Brain microvascular endothelial cell (primary cell): ENCODE measurements around the gene RIMBP2.

Experiments used
- DNase-seq: peaks from one replicate; pipeline ENCODE4 v3.0.0-alpha.2; 2020
- H3K27ac ChIP-seq: fragments of 250-450 bp; sonication (Bioruptor Pico); 2 replicates; pipeline ENCODE4 v1.5.1; 2020; ENCODE audit warnings: mild to moderate bottlenecking, moderate library complexity
- H3K27me3 ChIP-seq: fragments of 250-450 bp; sonication (Bioruptor Pico); replicated peaks from 2 replicates; pipeline ENCODE4 v1.5.1; 2020; ENCODE audit warnings: mild to moderate bottlenecking
- H3K36me3 ChIP-seq: fragments of 250-450 bp; sonication (Bioruptor Pico); replicated peaks from 2 replicates; pipeline ENCODE4 v1.5.1; 2020; ENCODE audit warnings: mild to moderate bottlenecking
- H3K4me3 ChIP-seq: 2 replicates; pipeline ENCODE4 v1.5.1; 2011; ENCODE audit warnings: low read depth, mild to moderate bottlenecking, control low read depth, low read length, moderate library complexity
- in situ Hi-C: cut with HindIII; loops from 2 replicates; pipeline ENCODE4 v1.10.0; 2017; ENCODE audit warnings: low sequenced_read_pairs, low pct_ligation_motif_present
- TF ChIP-seq, protein P1 (sequence below): IDR thresholded peaks from 2 replicates; pipeline ENCODE4 v1.5.1; 2011; ENCODE audit warnings: low read depth, mild to moderate bottlenecking, moderate library complexity, low read length, control low read depth, inconsistent platforms; ENCODE audit errors: missing control alignments

RIMBP2 gene

DNA sequence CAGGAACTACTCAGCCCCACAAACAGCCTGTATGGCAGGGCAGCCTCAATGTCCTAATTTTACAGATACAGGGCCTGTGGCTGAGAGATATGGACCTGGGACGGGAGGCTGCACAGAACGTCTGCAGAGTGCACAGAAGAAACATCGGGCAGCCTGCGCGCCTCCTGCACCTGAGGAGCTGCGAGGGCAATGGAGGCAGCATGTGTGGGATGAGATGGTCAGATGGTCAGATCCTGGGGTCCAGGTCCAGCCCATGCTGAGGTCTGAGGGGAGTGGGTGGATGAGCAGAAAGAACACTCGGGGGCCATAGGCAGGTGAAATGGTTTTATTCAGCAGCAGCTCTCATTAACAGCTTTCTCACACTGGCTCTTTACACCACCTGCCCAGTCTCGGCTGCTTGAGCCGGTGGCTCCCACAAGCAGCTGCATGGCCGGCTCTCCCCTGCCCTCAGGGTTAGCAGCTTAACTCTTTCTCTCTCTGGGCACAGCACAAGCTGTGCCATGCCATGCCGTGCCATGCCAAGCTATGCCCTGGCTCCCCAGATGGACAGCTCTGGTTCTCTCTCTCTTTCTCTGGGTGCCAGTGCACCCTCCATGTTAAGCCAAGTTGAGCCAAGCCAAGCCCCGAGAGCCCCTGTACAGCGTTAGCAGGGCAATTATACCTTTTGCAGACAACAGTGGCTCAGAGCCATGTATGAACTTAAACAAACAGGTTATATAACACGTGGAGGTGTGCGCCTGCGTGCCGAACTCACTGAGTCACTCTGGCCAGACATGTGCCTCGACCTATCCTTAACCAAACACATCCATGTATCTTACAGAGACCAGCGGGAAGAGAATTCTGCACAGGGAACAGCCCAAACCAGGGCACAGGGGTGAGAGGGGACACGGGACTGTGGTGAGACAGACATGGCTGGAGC lies 47.6 kb downstream of the RIMBP2 start:
- in situ Hi-C loops = no loop called here
- Histone ChIP-seq H3K36me3 (no peaks in the 10 kb centered on the region), H3K4me3 (no peak overlapping the region), H3K27ac (no peak overlapping the region), H3K27me3 (no peaks in the 10 kb centered on the region)
- no peak for DNase-seq
- TF ChIP-seq, protein P1, sequence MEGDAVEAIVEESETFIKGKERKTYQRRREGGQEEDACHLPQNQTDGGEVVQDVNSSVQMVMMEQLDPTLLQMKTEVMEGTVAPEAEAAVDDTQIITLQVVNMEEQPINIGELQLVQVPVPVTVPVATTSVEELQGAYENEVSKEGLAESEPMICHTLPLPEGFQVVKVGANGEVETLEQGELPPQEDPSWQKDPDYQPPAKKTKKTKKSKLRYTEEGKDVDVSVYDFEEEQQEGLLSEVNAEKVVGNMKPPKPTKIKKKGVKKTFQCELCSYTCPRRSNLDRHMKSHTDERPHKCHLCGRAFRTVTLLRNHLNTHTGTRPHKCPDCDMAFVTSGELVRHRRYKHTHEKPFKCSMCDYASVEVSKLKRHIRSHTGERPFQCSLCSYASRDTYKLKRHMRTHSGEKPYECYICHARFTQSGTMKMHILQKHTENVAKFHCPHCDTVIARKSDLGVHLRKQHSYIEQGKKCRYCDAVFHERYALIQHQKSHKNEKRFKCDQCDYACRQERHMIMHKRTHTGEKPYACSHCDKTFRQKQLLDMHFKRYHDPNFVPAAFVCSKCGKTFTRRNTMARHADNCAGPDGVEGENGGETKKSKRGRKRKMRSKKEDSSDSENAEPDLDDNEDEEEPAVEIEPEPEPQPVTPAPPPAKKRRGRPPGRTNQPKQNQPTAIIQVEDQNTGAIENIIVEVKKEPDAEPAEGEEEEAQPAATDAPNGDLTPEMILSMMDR = no peak

DNA sequence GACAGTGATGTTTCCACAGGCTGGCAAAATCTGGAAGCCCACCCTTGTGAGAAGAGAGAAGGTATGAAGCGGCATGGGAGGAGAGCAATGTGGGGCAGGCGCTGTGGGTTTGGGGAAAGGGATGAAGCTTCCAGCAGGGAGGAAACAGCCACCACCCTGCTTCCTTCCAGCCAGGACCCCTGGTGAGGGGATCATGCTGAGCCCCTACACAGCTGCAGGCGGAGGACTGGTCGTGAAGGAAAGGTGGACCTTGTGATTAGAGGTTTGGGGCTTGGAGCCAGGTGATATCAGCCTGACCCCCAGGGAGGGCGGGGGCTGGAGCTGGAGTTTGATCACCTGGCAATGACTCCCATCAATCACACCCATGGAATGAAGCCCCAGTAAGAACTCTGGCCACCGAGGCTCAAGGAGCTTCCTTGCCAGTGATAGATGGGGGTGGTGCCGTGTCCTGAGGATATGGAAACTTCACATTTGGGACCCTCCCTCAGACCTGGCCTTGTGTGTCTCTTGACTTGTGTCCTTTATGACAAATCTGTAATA lies 48.6 kb downstream of the RIMBP2 start:
- in situ Hi-C loops = no loop called here
- no peak for DNase-seq
- Histone ChIP-seq H3K27me3 (no peaks in the 10 kb centered on the region), H3K4me3 (no peak overlapping the region), H3K27ac (no peak overlapping the region), H3K36me3 (no peaks in the 10 kb centered on the region)
- TF ChIP-seq, protein P1 = no peak

DNA sequence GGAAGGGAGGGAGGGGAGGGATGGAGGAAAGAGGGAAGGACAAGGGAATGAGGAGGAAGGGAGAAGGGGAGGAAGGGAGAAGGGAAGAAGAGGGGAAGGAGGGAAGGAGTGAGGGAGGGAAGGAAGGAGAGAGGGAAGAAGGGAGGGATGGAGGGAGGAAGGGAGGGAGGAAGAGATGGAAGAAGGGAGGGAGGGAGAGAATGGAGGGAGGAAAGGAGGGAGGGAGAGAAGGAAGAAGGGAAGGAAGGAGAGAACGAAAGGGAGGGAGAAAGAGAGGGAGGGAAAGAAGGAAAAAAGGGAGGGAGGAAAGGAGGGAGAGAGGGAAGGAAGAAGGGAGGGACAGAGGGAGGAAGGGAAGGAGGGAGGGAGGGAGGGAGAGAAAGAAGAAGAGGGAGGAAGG lies 49.5 kb downstream of the RIMBP2 start:
- in situ Hi-C loops = no loop called here
- no peak overlapping the region for H3K4me3 ChIP-seq
- no peaks in the 10 kb centered on the region for H3K27me3 ChIP-seq
- no peak overlapping the region for H3K27ac ChIP-seq
- no peaks in the 10 kb centered on the region for H3K36me3 ChIP-seq
- TF ChIP-seq, protein P1 = no peak
- no peak for DNase-seq

DNA sequence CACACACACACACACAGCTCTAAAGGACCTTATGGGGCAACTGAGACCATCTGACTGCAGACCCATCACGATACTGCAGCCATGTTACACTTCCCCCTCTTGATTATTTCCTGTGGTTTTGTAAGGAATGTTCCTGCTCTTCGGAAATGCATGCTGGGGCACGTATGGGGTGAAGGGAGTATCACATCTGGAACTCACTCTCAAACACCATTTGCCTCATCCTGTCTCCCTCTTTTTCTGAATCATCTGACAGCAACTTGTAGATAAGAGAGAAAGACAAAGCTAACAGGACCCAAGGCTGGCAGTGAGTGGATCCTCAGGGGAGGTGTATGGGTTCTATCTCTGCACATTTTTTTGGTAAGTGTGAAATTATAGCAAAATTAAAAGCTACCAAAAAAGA lies 50.3 kb downstream of the RIMBP2 start:
- no peaks in the 10 kb centered on the region for H3K36me3 ChIP-seq
- H3K27ac ChIP-seq = no peak overlapping the region
- TF ChIP-seq, protein P1 = no peak
- H3K4me3 ChIP-seq = no peak overlapping the region
- in situ Hi-C loops = no loop called here
- H3K27me3 ChIP-seq = no peaks in the 10 kb centered on the region
- DNase-seq = no peak

DNA sequence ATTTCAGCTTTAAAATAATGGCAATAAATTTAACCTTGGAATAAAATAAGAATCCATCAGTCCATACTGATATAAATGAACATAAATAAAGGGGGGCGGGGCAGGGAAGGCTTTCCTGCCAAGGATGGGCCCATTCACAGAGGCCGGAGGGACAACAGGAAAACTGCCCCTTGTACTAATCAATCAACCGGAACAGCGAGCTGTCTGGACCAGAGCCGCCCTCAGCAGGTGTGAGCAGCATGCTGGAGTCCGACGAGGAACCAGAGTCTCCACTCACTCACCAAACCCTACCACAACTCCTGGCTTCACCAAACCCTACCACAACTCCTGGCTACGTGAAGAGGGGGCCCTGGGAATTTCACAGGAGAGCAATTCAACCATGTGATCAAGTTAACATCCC lies 51.3 kb downstream of the RIMBP2 start:
- TF ChIP-seq, protein P1 = no peak
- Histone ChIP-seq H3K27me3 (no peaks in the 10 kb centered on the region), H3K4me3 (no peak overlapping the region), H3K36me3 (no peaks in the 10 kb centered on the region), H3K27ac (no peak overlapping the region)
- DNase-seq = no peak
- in situ Hi-C loops = no loop called here

DNA sequence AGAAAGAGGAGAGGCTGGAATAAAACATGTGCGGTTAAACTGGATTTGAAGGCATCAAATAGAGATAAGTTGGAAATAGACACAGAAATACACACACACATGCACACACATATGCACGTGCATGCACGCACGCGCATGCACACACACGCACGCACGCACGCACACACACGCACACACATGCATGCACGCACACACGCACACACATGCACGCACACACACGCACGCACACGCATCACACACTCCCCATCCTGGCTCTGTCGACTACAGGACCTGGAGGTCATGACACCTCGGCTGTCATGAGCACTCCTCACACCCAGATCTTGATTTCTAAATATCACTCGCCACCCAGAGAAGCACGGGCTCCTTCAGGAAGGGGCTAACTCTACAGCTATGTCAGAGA lies 51.8 kb downstream of the RIMBP2 start:
- no peaks in the 10 kb centered on the region for H3K27me3 ChIP-seq
- no peak overlapping the region for H3K27ac ChIP-seq
- TF ChIP-seq, protein P1 = no peak
- H3K4me3 ChIP-seq = no peak overlapping the region
- in situ Hi-C loops = no loop called here
- no peak for DNase-seq
- no peaks in the 10 kb centered on the region for H3K36me3 ChIP-seq
